GM21526 (cell line): Measurements from ENCODE around the gene SKA1.
"Not testable (repeated sequence)": the region's sequence is repeated elsewhere in the genome, so short reads cannot be mapped to it uniquely, and the experiment has no call there.

Experiments
- ATAC-seq: cut with Tn5 transposase; IDR thresholded peaks from one replicate; pipeline ENCODE4 v1.9.1; 2021; ENCODE audit warnings: moderate library complexity; ENCODE audit not compliant: unreplicated experiment, low FRiP score

SKA1 gene

GRCh38 chr18:50393802-50394201 is 19.0 kb downstream of the SKA1 start:
- no peak for ATAC-seq

GRCh38 chr18:50395093-50395492 is 20.2 kb downstream of the SKA1 start:
- no peak for ATAC-seq

GRCh38 chr18:50396005-50396660 is 21.3 kb downstream of the SKA1 start:
- ATAC-seq: no peak

- ATAC-seq: no peak
Observed at GRCh38 chr18:50397023-50397422, 22.2 kb downstream of the SKA1 start.

- ATAC-seq: no peak
Observed at GRCh38 chr18:50398099-50398498, 23.3 kb downstream of the SKA1 start.

- ATAC-seq: no peak
Observed at GRCh38 chr18:50398947-50399346, 24.1 kb downstream of the SKA1 start.

GRCh38 chr18:50399582-50399981 is 24.7 kb downstream of the SKA1 start:
- no peak for ATAC-seq

- not testable (repeated sequence) for ATAC-seq
Observed at GRCh38 chr18:50400438-50400837, 25.6 kb downstream of the SKA1 start.

GRCh38 chr18:50401295-50401694 is 26.4 kb downstream of the SKA1 start:
- ATAC-seq: no peak

- no peak for ATAC-seq
Observed at GRCh38 chr18:50401888-50402287, 27.0 kb downstream of the SKA1 start.

- ATAC-seq: not testable (repeated sequence)
Observed at GRCh38 chr18:50404752-50405581, 30.1 kb downstream of the SKA1 start.

GRCh38 chr18:50405582-50406271 is 30.9 kb downstream of the SKA1 start:
- no peak for ATAC-seq

- ATAC-seq: no peak
Observed at GRCh38 chr18:50409236-50409635, 34.4 kb downstream of the SKA1 start.

- no peak for ATAC-seq
Observed at GRCh38 chr18:50410008-50410407, 35.2 kb downstream of the SKA1 start.

GRCh38 chr18:50410894-50411293 is 36.0 kb downstream of the SKA1 start:
- no peak for ATAC-seq

GRCh38 chr18:50416832-50417231 is 42.0 kb downstream of the SKA1 start:
- not testable (repeated sequence) for ATAC-seq

- not testable (repeated sequence) for ATAC-seq
Observed at GRCh38 chr18:50417705-50418104, 42.9 kb downstream of the SKA1 start.

GRCh38 chr18:50418650-50419049 is 43.8 kb downstream of the SKA1 start:
- ATAC-seq: no peak

GRCh38 chr18:50422286-50422898 is 47.5 kb downstream of the SKA1 start:
- ATAC-seq: no peak

- no peak for ATAC-seq
Observed at GRCh38 chr18:50424877-50425690, 50.2 kb downstream of the SKA1 start.
